ENCODE results near the gene LRRN2. TPM values are rescaled to one million over a fixed set of nuclear protein-coding genes. Genes with fewer than 3 reads are reported as not detected.

LRRN2 gene
- total RNA-seq, 2 experiments from 2014 or later, result not detected

DNA sequence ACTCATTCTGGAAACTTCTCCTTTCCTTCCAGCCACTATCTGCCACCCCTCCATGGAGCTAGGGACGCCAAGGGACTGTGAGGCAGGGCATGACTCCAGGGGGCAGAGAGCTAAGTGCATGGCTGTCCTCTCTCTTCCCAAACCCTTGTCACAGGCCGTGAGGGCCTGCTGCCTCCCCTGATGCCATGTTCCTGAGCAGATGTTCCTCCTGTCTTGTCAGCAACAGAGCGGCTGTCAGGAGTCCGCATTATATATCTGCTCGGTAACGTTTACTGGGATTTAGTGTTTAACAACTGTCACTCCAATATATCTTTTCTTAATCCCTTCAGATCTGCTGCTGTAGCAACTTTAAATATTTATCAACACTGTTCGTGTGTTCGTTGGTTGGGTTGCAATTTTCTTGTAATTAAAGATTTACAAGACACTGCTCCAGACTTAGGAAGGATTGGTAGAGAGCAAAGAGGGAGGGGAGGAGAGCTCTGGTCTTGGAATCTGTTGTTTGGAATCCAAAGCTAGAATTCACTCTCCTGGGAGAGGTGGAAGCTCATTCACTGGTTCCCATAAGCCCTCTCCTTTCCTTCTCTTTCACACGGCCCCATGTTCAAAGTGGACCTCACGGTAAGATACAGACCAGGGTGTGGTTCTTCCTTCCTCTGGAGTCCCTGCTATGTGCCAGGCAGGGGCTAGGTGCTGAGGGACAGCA, 93.1 kb downstream of the LRRN2 start:
- no peaks in the 10 kb centered on the region for H3K36me3 Mint-ChIP-seq
- no peaks in the 10 kb centered on the region for H3K9me3 Mint-ChIP-seq
- no peak overlapping the region for H3K27ac Mint-ChIP-seq
- intact Hi-C loops (cut with micrococcal nuclease), result no loop called here
- no peaks in the 10 kb centered on the region for H3K4me1 Mint-ChIP-seq (ENCODE audit: low read depth)
- no peak overlapping the region for H3K4me3 Mint-ChIP-seq
- H3K27me3 Mint-ChIP-seq, result no peaks in the 10 kb centered on the region
- no peak for DNase-seq
- ChIA-PET CTCF (interaction anchor here (1.3 kb wide), 1 partner anchor 214 kb away, joined by 3 read pairs; no protein-coding TSS in a partner anchor), POLR2A (no interaction called here)

DNA sequence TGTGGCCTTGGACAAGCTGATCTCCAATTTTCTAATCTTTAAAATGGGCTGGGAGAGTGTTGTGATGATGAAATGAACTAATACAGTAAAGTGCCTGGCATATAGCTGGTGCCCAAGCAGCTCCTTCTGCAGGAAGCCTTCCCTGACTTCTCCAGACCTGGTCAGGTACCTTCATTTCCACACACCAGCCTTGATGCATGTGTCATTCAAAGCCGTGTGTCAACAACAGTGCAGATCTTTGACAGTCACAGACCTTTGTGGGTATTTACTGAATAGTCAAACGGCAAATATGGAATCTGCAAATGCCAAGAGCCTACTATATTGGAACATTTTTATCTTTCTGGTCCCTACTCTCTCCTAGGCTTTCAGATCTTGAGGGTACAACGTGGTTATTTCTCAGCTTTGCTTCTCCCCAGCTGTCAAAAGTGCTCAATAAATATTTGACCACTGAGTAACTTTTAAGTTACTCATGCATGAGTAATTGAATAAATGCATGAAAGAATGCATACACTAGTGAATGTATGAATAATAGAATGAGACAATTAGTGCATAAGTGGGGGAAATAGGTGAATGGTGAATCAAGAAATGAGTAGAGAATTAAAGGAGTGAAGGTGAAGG, 94.0 kb downstream of the LRRN2 start:
- no peaks in the 10 kb centered on the region for H3K4me1 Mint-ChIP-seq (ENCODE audit: low read depth)
- no peaks in the 10 kb centered on the region for H3K36me3 Mint-ChIP-seq
- no peak for DNase-seq
- intact Hi-C loops (cut with micrococcal nuclease), result no loop called here
- H3K4me3 Mint-ChIP-seq, result no peak overlapping the region
- no peaks in the 10 kb centered on the region for H3K9me3 Mint-ChIP-seq
- H3K27me3 Mint-ChIP-seq, result no peaks in the 10 kb centered on the region
- ChIA-PET CTCF (interaction anchor here (1.3 kb wide), 1 partner anchor 215 kb away, joined by 3 read pairs; no protein-coding TSS in a partner anchor), POLR2A (no interaction called here)
- no peak overlapping the region for H3K27ac Mint-ChIP-seq

- ChIA-PET POLR2A (no interaction called here), CTCF (interaction anchor here (1.9 kb wide), 1 partner anchor 217 kb away, joined by 7 read pairs; no protein-coding TSS in a partner anchor)
- intact Hi-C loops (cut with micrococcal nuclease), result no loop called here
- H3K4me1 Mint-ChIP-seq (ENCODE audit: low read depth), result peaks cover 2% of the 10 kb centered on the region
- H3K27ac Mint-ChIP-seq, result no peak overlapping the region
- DNase-seq, result no peak
- no peaks in the 10 kb centered on the region for H3K27me3 Mint-ChIP-seq
- no peaks in the 10 kb centered on the region for H3K36me3 Mint-ChIP-seq
- no peaks in the 10 kb centered on the region for H3K9me3 Mint-ChIP-seq
- H3K4me3 Mint-ChIP-seq, result no peak overlapping the region
These were observed 96.0 kb downstream of the LRRN2 start for GRCh38 chr1:204589409-204590038.

DNA sequence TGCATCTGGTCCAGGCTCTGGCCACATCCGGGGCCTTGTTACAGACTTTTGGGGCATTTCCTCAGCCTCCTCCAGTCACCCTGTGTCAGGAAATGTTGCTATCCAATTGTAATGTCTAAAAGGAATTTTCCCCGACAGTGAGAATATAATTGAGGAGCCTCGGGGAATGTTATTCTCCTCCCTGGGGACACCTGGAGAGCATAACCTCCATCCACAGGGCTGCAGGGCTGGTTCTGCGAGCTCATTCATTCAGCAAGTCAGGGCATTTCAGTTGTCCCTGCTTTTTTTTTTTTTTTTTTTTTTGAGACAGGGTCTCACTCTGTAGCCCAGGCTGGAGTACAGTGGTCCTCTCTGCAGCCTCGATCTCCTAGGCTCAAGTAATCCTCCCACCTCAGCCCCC, 96.7 kb downstream of the LRRN2 start:
- Mint-ChIP-seq H3K4me1 (ENCODE audit: low read depth) (peaks cover 2% of the 10 kb centered on the region), H3K4me3 (no peak overlapping the region), H3K27ac (no peak overlapping the region), H3K36me3 (no peaks in the 10 kb centered on the region), H3K9me3 (no peaks in the 10 kb centered on the region), H3K27me3 (no peaks in the 10 kb centered on the region)
- DNase-seq, result no peak
- intact Hi-C loops (cut with micrococcal nuclease), result no loop called here
- ChIA-PET POLR2A (no interaction called here), CTCF (interaction anchor here (1.9 kb wide), 1 partner anchor 218 kb away, joined by 7 read pairs; no protein-coding TSS in a partner anchor)

- peaks cover 2% of the 10 kb centered on the region for H3K4me1 Mint-ChIP-seq (ENCODE audit: low read depth)
- H3K27ac Mint-ChIP-seq, result no peak overlapping the region
- H3K4me3 Mint-ChIP-seq, result no peak overlapping the region
- H3K36me3 Mint-ChIP-seq, result no peaks in the 10 kb centered on the region
- ChIA-PET CTCF (interaction anchor here (1.0 to 1.9 kb wide), 3 partner anchors 22 to 219 kb away, joined by 3 to 7 read pairs (median 3); no protein-coding TSS in a partner anchor), POLR2A (interaction anchor here (0.6 kb wide), 1 partner anchor 220 kb away, joined by 3 read pairs; no protein-coding TSS in a partner anchor)
- H3K27me3 Mint-ChIP-seq, result no peaks in the 10 kb centered on the region
- no peak for DNase-seq
- no peaks in the 10 kb centered on the region for H3K9me3 Mint-ChIP-seq
- intact Hi-C loops (cut with micrococcal nuclease), result no loop called here
These were observed 97.9 kb downstream of the LRRN2 start for GRCh38 chr1:204587621-204588020.

GRCh38 chr1:204584699-204585372, 100.7 kb downstream of the LRRN2 start:
- intact Hi-C loops (cut with micrococcal nuclease), result no loop called here
- peaks cover 10% of the 10 kb centered on the region for H3K4me1 Mint-ChIP-seq (ENCODE audit: low read depth)
- ChIA-PET POLR2A (no interaction called here), CTCF (no interaction called here)
- H3K9me3 Mint-ChIP-seq, result no peaks in the 10 kb centered on the region
- no peak overlapping the region for H3K4me3 Mint-ChIP-seq
- H3K36me3 Mint-ChIP-seq, result peaks cover 7% of the 10 kb centered on the region
- no peaks in the 10 kb centered on the region for H3K27me3 Mint-ChIP-seq
- H3K27ac Mint-ChIP-seq, result no peak overlapping the region
- DNase-seq, result peak; percentile 41

DNA sequence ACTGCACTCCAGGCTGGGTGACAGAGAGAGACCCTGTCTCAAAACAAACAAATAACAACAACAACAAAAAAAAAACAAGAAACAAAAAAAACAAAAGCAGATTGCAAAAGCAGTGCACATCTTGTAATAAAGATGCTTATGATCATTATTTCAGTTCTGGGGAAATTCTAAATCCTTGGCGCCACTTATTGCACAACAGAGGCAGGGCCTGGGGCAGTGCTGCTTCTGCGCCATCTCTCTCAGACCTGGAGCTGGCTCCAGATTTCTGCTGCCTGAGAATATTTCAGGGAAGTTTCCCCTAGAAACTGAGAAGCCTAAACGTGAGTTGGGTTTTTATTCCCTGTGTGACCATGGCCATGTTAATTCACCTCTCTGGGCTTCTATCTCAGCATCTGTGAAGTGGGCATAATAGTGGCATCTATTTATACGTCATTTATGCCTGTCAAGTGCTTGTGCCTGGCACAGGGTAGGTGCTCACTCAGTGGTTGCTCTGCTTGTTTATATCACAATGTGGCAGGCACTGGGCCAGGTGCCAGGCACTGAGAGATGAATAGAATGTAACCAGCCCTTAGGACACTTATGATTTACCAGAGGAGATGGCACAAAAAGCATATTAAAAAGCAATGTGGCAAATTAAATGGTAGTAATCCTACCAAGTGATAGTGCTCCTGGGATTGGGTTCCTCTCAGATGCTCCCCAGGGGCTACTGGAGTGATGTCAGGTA, 101.5 kb downstream of the LRRN2 start:
- H3K4me3 Mint-ChIP-seq, result no peak overlapping the region
- peaks cover 18% of the 10 kb centered on the region for H3K4me1 Mint-ChIP-seq (ENCODE audit: low read depth)
- no peaks in the 10 kb centered on the region for H3K27me3 Mint-ChIP-seq

GRCh38 chr1:204581759-204582158, 103.8 kb downstream of the LRRN2 start:
- H3K9me3 Mint-ChIP-seq, result no peaks in the 10 kb centered on the region
- peaks cover 7% of the 10 kb centered on the region for H3K36me3 Mint-ChIP-seq
- no peak for DNase-seq
- ChIA-PET POLR2A (no interaction called here), CTCF (no interaction called here)
- no peak overlapping the region for H3K27ac Mint-ChIP-seq
- no peak overlapping the region for H3K4me3 Mint-ChIP-seq
- H3K27me3 Mint-ChIP-seq, result no peaks in the 10 kb centered on the region
- H3K4me1 Mint-ChIP-seq (ENCODE audit: low read depth), result peaks cover 29% of the 10 kb centered on the region
- intact Hi-C loops (cut with micrococcal nuclease), result no loop called here

More for the DNA sequence above, 101.5 kb downstream of the LRRN2 start:
- intact Hi-C loops (cut with micrococcal nuclease), result no loop called here
- H3K36me3 Mint-ChIP-seq, result peaks cover 7% of the 10 kb centered on the region
- H3K27ac Mint-ChIP-seq, result no peak overlapping the region
- ChIA-PET POLR2A (no interaction called here), CTCF (no interaction called here)
- DNase-seq, result no peak
- H3K9me3 Mint-ChIP-seq, result no peaks in the 10 kb centered on the region

GRCh38 chr1:204580862-204581261, 104.7 kb downstream of the LRRN2 start:
- no peaks in the 10 kb centered on the region for H3K27me3 Mint-ChIP-seq
- H3K27ac Mint-ChIP-seq, result no peak overlapping the region
- no peak for DNase-seq
- intact Hi-C loops (cut with micrococcal nuclease), result no loop called here
- H3K4me1 Mint-ChIP-seq (ENCODE audit: low read depth), result peaks cover 29% of the 10 kb centered on the region
- CTCF ChIA-PET, result interaction anchor here (0.6 to 1.0 kb wide), 2 partner anchors 15 to 226 kb away, joined by 4 read pairs; no protein-coding TSS in a partner anchor
- peaks cover 7% of the 10 kb centered on the region for H3K36me3 Mint-ChIP-seq
- POLR2A ChIA-PET, result no interaction called here
- H3K4me3 Mint-ChIP-seq, result no peak overlapping the region
- no peaks in the 10 kb centered on the region for H3K9me3 Mint-ChIP-seq

GRCh38 chr1:204579681-204580080, 105.9 kb downstream of the LRRN2 start:
- Mint-ChIP-seq H3K27me3 (no peaks in the 10 kb centered on the region), H3K9me3 (no peaks in the 10 kb centered on the region), H3K27ac (peak overlapping the region; percentile 73), H3K4me3 (peak overlapping the region; percentile 64), H3K4me1 (ENCODE audit: low read depth) (peaks cover 27% of the 10 kb centered on the region), H3K36me3 (peaks cover 7% of the 10 kb centered on the region)
- ChIA-PET CTCF (interaction anchor here (0.6 to 3.0 kb wide), 5 partner anchors 14 to 777 kb away, joined by 3 to 22 read pairs (median 3); no protein-coding TSS in a partner anchor), POLR2A (interaction anchor here (0.6 kb wide), 1 partner anchor 174 kb away, joined by 3 read pairs; no protein-coding TSS in a partner anchor)
- intact Hi-C loops (cut with micrococcal nuclease), result no loop called here
- DNase-seq, result no peak

DNA sequence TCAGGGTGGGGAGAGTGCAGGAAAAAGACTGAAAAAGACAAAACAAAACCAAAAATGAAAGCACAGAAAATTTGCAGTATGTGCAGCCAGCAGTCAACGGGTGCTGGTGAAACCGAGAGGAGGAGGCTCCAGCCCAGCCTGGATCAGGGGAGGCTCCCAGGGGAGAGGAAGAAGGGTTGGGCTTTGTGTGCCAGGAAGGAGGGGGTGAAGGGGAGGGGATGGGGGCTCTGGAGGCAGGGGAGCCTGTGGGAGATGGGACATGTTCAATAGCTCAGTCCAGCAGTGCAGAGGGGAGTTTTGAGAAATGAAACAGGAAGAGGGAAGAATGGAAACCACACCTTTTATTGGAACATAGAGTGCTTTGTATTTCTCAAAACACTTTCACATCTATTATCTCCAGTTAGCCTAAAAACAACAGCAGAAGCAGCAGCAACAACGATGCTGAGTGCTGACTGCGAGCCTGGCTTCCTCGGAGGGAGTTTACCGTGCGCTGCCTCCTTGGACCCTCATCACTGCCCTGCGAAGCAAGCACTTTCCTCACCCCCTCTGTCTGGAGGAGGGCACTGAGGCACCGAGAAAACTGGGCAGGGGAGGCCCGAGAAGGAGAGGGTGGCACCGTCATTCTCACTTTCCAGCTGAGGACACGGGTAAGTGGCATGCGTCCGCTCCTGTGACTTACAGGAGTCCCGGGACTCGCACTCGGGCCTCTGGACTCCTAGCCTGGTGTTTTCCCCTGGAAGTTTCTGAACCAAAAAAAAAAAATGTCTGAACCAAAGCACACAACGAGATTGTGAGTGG, 106.5 kb downstream of the LRRN2 start:
- H3K36me3 Mint-ChIP-seq, result peaks cover 7% of the 10 kb centered on the region
- intact Hi-C loops (cut with micrococcal nuclease), result no loop called here
- peak overlapping the region; percentile 64 for H3K4me3 Mint-ChIP-seq
- ChIA-PET POLR2A (interaction anchor here (0.6 kb wide), 1 partner anchor 173 kb away, joined by 3 read pairs; no protein-coding TSS in a partner anchor), CTCF (interaction anchor here (0.6 to 3.0 kb wide), 7 partner anchors 13 to 777 kb away, joined by 3 to 22 read pairs (median 3); no protein-coding TSS in a partner anchor)
- peak; percentile 62 for DNase-seq
- H3K4me1 Mint-ChIP-seq (ENCODE audit: low read depth), result peaks cover 27% of the 10 kb centered on the region
- peak overlapping the region; percentile 73 for H3K27ac Mint-ChIP-seq
- no peaks in the 10 kb centered on the region for H3K27me3 Mint-ChIP-seq
- no peaks in the 10 kb centered on the region for H3K9me3 Mint-ChIP-seq
